ENCODE measurements around the gene PI4KB. TPM values are rescaled to one million over a fixed set of nuclear protein-coding genes. Genes with fewer than 3 reads are reported as not detected.
A peak's percentile ranks its signal among the peaks of the same experiment; 100 is the strongest.

Gene PI4KB
- total RNA-seq, 1 donor from 2014 or later, result 46.8 TPM

- intact Hi-C loops (cut with micrococcal nuclease), result loop anchor here (10.0 kb wide), 1 partner anchor 47 kb away; the partner anchor contains the start of gene PSMB4
These were observed 20.5 kb upstream of the PI4KB start for GRCh38 chr1:151347523-151348246.

GRCh38 chr1:151346769-151347522, 19.7 kb upstream of the PI4KB start, which contains the start of gene RFX5:
RFX5 (minus strand) TSS chr1:151347252; CDS start chr1:151346320, 932 bp downstream.
- intact Hi-C loops (cut with micrococcal nuclease), result loop anchor here (10.0 kb wide), 1 partner anchor 48 kb away; the partner anchor contains the start of gene PSMB4
- ATAC-seq (peak; percentile 99), DNase-seq (peak; percentile 95)

More at GRCh38 chr1:151347523-151348246, 20.5 kb upstream of the PI4KB start:
- ATAC-seq, result no peak
- DNase-seq, result no peak

GRCh38 chr1:151346082-151346768, 19.0 kb upstream of the PI4KB start:
- DNase-seq (no peak), ATAC-seq (no peak)
- intact Hi-C loops (cut with micrococcal nuclease), result loop anchor here (10.0 kb wide), 1 partner anchor 49 kb away; the partner anchor contains the start of gene PSMB4

GRCh38 chr1:151344291-151344690, 17.1 kb upstream of the PI4KB start:
- intact Hi-C loops (cut with micrococcal nuclease), result loop anchor here (10.0 kb wide), 1 partner anchor 51 kb away; the partner anchor contains the start of gene PSMB4
- DNase-seq, result no peak
- ATAC-seq, result no peak

- intact Hi-C loops (cut with micrococcal nuclease), result loop anchor here (10.0 kb wide), 1 partner anchor 51 kb away; the partner anchor contains the start of gene PSMB4
- ATAC-seq (no peak), DNase-seq (no peak)
These were observed 16.4 kb upstream of the PI4KB start for GRCh38 chr1:151343587-151343986.

GRCh38 chr1:151342569-151342968, 15.4 kb upstream of the PI4KB start:
- intact Hi-C loops (cut with micrococcal nuclease), result loop anchor here (10.0 kb wide), 1 partner anchor 52 kb away; the partner anchor contains the start of gene PSMB4
- ATAC-seq, result no peak
- DNase-seq, result no peak

- ATAC-seq (no peak), DNase-seq (no peak)
- intact Hi-C loops (cut with micrococcal nuclease), result loop anchor here (10.0 kb wide), 1 partner anchor 53 kb away; the partner anchor contains the start of gene PSMB4
These were observed 14.8 kb upstream of the PI4KB start for GRCh38 chr1:151342021-151342420.

GRCh38 chr1:151340870-151341754, 13.9 kb upstream of the PI4KB start:
- intact Hi-C loops (cut with micrococcal nuclease), result loop anchor here (2.0 to 10.0 kb wide), 2 partner anchors 40 to 54 kb away; partner anchors contain the start of gene PSMB4
- ATAC-seq (peak; percentile 90), DNase-seq (no peak)

- intact Hi-C loops (cut with micrococcal nuclease), result no loop called here
- ATAC-seq, result no peak
- no peak for DNase-seq
These were observed 9.3 kb upstream of the PI4KB start for GRCh38 chr1:151336556-151336955.

- intact Hi-C loops (cut with micrococcal nuclease), result no loop called here
- no peak for DNase-seq
- ATAC-seq, result no peak
These were observed 7.6 kb upstream of the PI4KB start for GRCh38 chr1:151334822-151335221.

GRCh38 chr1:151327903-151328674, 873 bp upstream of the PI4KB start:
- DNase-seq (peak; percentile 46), ATAC-seq (peak; percentile 42)
- intact Hi-C loops (cut with micrococcal nuclease), result no loop called here

- intact Hi-C loops (cut with micrococcal nuclease), result no loop called here
- ATAC-seq (peak; percentile 64), DNase-seq (peak; percentile 57)
These were observed 495 bp downstream of the PI4KB start for GRCh38 chr1:151326619-151327222.

- ATAC-seq (no peak), DNase-seq (no peak)
- intact Hi-C loops (cut with micrococcal nuclease), result no loop called here
These were observed 1.4 kb downstream of the PI4KB start for GRCh38 chr1:151325646-151326429.

GRCh38 chr1:151325231-151325630, 2.0 kb downstream of the PI4KB start:
- DNase-seq (no peak), ATAC-seq (no peak)
- intact Hi-C loops (cut with micrococcal nuclease), result no loop called here

- DNase-seq, result no peak
- ATAC-seq, result no peak
- intact Hi-C loops (cut with micrococcal nuclease), result no loop called here
These were observed 2.8 kb downstream of the PI4KB start for GRCh38 chr1:151324390-151324930.

- ATAC-seq, result no peak
- DNase-seq, result no peak
- intact Hi-C loops (cut with micrococcal nuclease), result no loop called here
These were observed 8.2 kb downstream of the PI4KB start for GRCh38 chr1:151318975-151319374.

Data from left ventricle myocardium superior (tissue), 1 donor.